Glutamatergic neuron (in vitro differentiated cells): ENCODE data around the gene CNTD1. TPM values are rescaled to one million over a fixed set of nuclear protein-coding genes. Genes with fewer than 3 reads are reported as not detected.

Experiments
- DNase-seq: peaks from one replicate; pipeline ENCODE4 v3.0.0; 2022
- H3K27ac Mint-ChIP-seq: one replicate; pipeline ENCODE4 v1.8.0; 2020; ENCODE audit warnings: mild to moderate bottlenecking, mixed read lengths, inconsistent platforms; ENCODE audit not compliant: unreplicated experiment
- H3K27me3 Mint-ChIP-seq: one replicate; pipeline ENCODE4 v1.8.0; 2020; ENCODE audit warnings: mild to moderate bottlenecking, moderate library complexity, mixed read lengths, inconsistent platforms; ENCODE audit not compliant: unreplicated experiment
- H3K36me3 Mint-ChIP-seq: one replicate; pipeline ENCODE4 v1.8.0; 2020; ENCODE audit warnings: mild to moderate bottlenecking, mixed read lengths, inconsistent platforms; ENCODE audit not compliant: unreplicated experiment
- H3K4me1 Mint-ChIP-seq: one replicate; pipeline ENCODE4 v1.8.0; 2020; ENCODE audit warnings: mild to moderate bottlenecking, low read depth, mixed read lengths, inconsistent platforms; ENCODE audit not compliant: unreplicated experiment
- H3K4me3 Mint-ChIP-seq: one replicate; pipeline ENCODE4 v1.8.0; 2020; ENCODE audit warnings: mild to moderate bottlenecking, mixed read lengths, inconsistent platforms; ENCODE audit not compliant: unreplicated experiment
- H3K9me3 Mint-ChIP-seq: one replicate; pipeline ENCODE4 v1.8.0; 2020; ENCODE audit warnings: mild to moderate bottlenecking, moderate library complexity, mixed read lengths, inconsistent platforms; ENCODE audit not compliant: unreplicated experiment
- CTCF ChIP-seq: fragments of 200-600 bp; sonication (generic); IDR thresholded peaks from one replicate; pipeline ENCODE4 v1.5.0; 2021; ENCODE audit not compliant: partially characterized antibody, unreplicated experiment
- total RNA-seq: library from RNA; stranded (reverse); fragmentation: NEBNext Ultra II Directional; extraction: Animal tissue kit (Norgen Biotek cat#: 25700); gene quantifications from one replicate; pipeline ENCODE4 v1.2.1, GENCODE V29; 2021; ENCODE audit not compliant: unreplicated experiment

Gene CNTD1
- total RNA-seq, 1 donor from 2014 or later: not detected

- Mint-ChIP-seq H3K4me1 (no peaks in the 10 kb centered on the region), H3K4me3 (no peak overlapping the region), H3K27ac (no peak overlapping the region), H3K36me3 (peaks cover 5% of the 10 kb centered on the region), H3K27me3 (peaks cover 19% of the 10 kb centered on the region), H3K9me3 (peaks cover 10% of the 10 kb centered on the region)
- DNase-seq: no peak
- no peak for TF ChIP-seq CTCF
Measured at GRCh38 chr17:42783791-42784138, 14.9 kb upstream of the CNTD1 start.

GRCh38 chr17:42784409-42784808, 14.3 kb upstream of the CNTD1 start:
- TF ChIP-seq CTCF: no peak
- Mint-ChIP-seq H3K36me3 (peaks cover 5% of the 10 kb centered on the region), H3K4me3 (no peak overlapping the region), H3K27ac (no peak overlapping the region), H3K9me3 (peaks cover 10% of the 10 kb centered on the region), H3K27me3 (peaks cover 19% of the 10 kb centered on the region), H3K4me1 (no peaks in the 10 kb centered on the region)
- no peak for DNase-seq

GRCh38 chr17:42784811-42785592, 13.7 kb upstream of the CNTD1 start:
- TF ChIP-seq CTCF: no peak
- no peak for DNase-seq
- no peak overlapping the region for H3K27ac Mint-ChIP-seq
- peaks cover 8% of the 10 kb centered on the region for H3K36me3 Mint-ChIP-seq
- H3K4me1 Mint-ChIP-seq: no peaks in the 10 kb centered on the region
- H3K9me3 Mint-ChIP-seq: peaks cover 10% of the 10 kb centered on the region
- H3K4me3 Mint-ChIP-seq: no peak overlapping the region
- peaks cover 19% of the 10 kb centered on the region for H3K27me3 Mint-ChIP-seq

GRCh38 chr17:42787266-42787665, 11.4 kb upstream of the CNTD1 start:
- Mint-ChIP-seq H3K27ac (no peak overlapping the region), H3K36me3 (peaks cover 12% of the 10 kb centered on the region), H3K9me3 (peaks cover 10% of the 10 kb centered on the region), H3K4me1 (no peaks in the 10 kb centered on the region), H3K4me3 (no peak overlapping the region), H3K27me3 (peaks cover 19% of the 10 kb centered on the region)
- no peak for DNase-seq
- no peak for TF ChIP-seq CTCF

GRCh38 chr17:42791948-42792347, 6.7 kb upstream of the CNTD1 start:
- TF ChIP-seq CTCF: no peak
- Mint-ChIP-seq H3K27me3 (peaks cover 3% of the 10 kb centered on the region), H3K9me3 (peaks cover 2% of the 10 kb centered on the region)

More at GRCh38 chr17:42791948-42792347, 6.7 kb upstream of the CNTD1 start:
- Mint-ChIP-seq H3K4me3 (no peak overlapping the region), H3K4me1 (no peaks in the 10 kb centered on the region), H3K27ac (no peak overlapping the region), H3K36me3 (peaks cover 12% of the 10 kb centered on the region)
- DNase-seq: no peak
